PFSK-1 (cell line): Measurements from ENCODE around the gene BTG1.

ENCODE experiments used
- FOXP2 ChIP-seq: optimal IDR thresholded peaks from 2 replicates; pipeline ENCODE3; 2011; ENCODE audit warnings: borderline replicate concordance, control low read depth, inconsistent platforms; ENCODE audit not compliant: insufficient read depth; ENCODE audit errors: extremely low read length, extremely low read depth
- POLR2AphosphoS5 ChIP-seq: IDR thresholded peaks from 2 replicates; pipeline ENCODE4 v1.6.1; 2012; ENCODE audit warnings: low read depth, mild to moderate bottlenecking, control low read depth, low read length, moderate library complexity
- REST ChIP-seq, 2 experiments: IDR thresholded peaks; 2 replicates each; pipeline versions ENCODE4 v1.6.1 to v1.8.0; 2011 to 2012; ENCODE audit warnings: low read depth in 2 of 2, low read length in 2 of 2, control low read depth in 1 of 2, inconsistent platforms in 1 of 2, mild to moderate bottlenecking in 1 of 2, moderate library complexity in 1 of 2; ENCODE audit not compliant: insufficient read depth in 1 of 2

- TF ChIP-seq REST (IDR thresholded peaks at IDR 0.05; ENCODE audit: insufficient read depth in 1 of 2, low read depth in 2 of 2, low read length in 2 of 2) (no peak), POLR2AphosphoS5 (no peak), FOXP2 (no peak)
Observed at GRCh38 chr12:92142251-92142926, 3.3 kb downstream of the BTG1 start.
